Vagina (tissue), 2 donors: ENCODE results near the gene NABP1. TPM values are rescaled to one million over a fixed set of nuclear protein-coding genes. Genes with fewer than 3 reads are reported as not detected.

ENCODE experiments used
- DNase-seq, 2 donors: peaks; one replicate each; pipeline ENCODE4 v3.0.0-alpha.2; 2017; ENCODE audit errors: extremely low spot score in 2 of 2
- H3K27ac ChIP-seq: fragments of 200-600 bp; sonication (generic); one replicate; pipeline ENCODE4 v1.5.1; 2019
- H3K27me3 ChIP-seq: fragments of 200-600 bp; sonication (generic); one replicate; pipeline ENCODE4 v1.5.1; 2019
- H3K36me3 ChIP-seq, 2 donors: fragments of 200-600 bp; sonication (generic); one replicate each; pipeline ENCODE4 v1.5.1; 2017 to 2019
- H3K4me1 ChIP-seq: fragments of 200-600 bp; sonication (generic); one replicate; pipeline ENCODE4 v1.5.1; 2019
- H3K4me3 ChIP-seq, 2 donors: fragments of 200-600 bp; sonication (generic); 1 replicate in 1 of 2; 2 replicates in 1 of 2; pipeline ENCODE4 v1.5.1; 2016 to 2019
- H3K9me3 ChIP-seq: fragments of 200-600 bp; sonication (generic); one replicate; pipeline ENCODE4 v1.5.1; 2019
- POLR2A ChIP-seq, 2 donors: fragments of 450-650 bp; IDR thresholded peaks; one replicate each; pipeline ENCODE4 v1.6.1; 2017; ENCODE audit warnings: antibody characterized with exemption in 2 of 2, mild to moderate bottlenecking in 2 of 2, moderate library complexity in 2 of 2
- POLR2AphosphoS5 ChIP-seq, 2 donors: sonication (generic); formaldehyde crosslinking; IDR thresholded peaks; one replicate each; pipeline ENCODE4 v1.9.0; 2017; ENCODE audit warnings: antibody characterized with exemption in 2 of 2, mild to moderate bottlenecking in 2 of 2, low read depth in 1 of 2; ENCODE audit not compliant: insufficient read depth in 1 of 2
- intact Hi-C: fragments of 100-400 bp; cut with DNase I; formaldehyde crosslinking; loops from one replicate; pipeline ENCODE4 v1.15.1; 2023
- total RNA-seq: library from RNA; depleted of rRNA; stranded (reverse); fragments of >200 nt; gene quantifications from one replicate; pipeline ENCODE4 v1.2.3, GENCODE V29; 2016
- TF ChIP-seq, protein P1 (sequence below), 3 experiments: fragments of 450-650 bp in 2 of 3; fragments of 200-600 bp in 1 of 3; sonication (generic) in 1 of 3; IDR thresholded peaks; one replicate each; pipeline ENCODE4 v1.5.1; 2017 to 2019; ENCODE audit warnings: antibody characterized with exemption in 3 of 3, mild to moderate bottlenecking in 2 of 3, moderate library complexity in 2 of 3

The NABP1 gene
- total RNA-seq, 1 donor from 2014 or later = 35.1 TPM

DNA sequence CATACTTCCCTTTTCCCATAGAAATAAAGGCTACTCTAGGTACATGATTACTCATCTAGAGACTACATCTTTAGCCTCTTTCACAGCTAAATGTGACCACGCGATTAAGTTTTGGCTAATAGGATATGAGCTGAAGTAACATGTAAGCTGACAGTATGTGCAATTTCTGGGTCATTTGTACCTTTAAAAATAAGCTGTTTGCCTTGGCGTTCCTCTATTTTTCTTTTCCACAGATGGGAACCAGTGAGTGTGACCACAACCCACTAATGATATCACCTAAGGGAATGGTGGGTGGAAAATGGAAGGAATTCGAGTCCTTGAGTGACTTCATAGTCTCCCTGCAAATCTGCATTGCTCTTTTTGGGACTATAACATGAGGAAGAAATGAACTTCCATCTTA, 11.7 kb upstream of the NABP1 start:
- Histone ChIP-seq H3K27me3 (no peaks in the 10 kb centered on the region), H3K36me3 (no peaks in the 10 kb centered on the region), H3K9me3 (no peaks in the 10 kb centered on the region), H3K4me1 (no peaks in the 10 kb centered on the region), H3K27ac (no peak overlapping the region), H3K4me3 (no peak overlapping the region)
- DNase-seq = no peak
- TF ChIP-seq, protein P1, sequence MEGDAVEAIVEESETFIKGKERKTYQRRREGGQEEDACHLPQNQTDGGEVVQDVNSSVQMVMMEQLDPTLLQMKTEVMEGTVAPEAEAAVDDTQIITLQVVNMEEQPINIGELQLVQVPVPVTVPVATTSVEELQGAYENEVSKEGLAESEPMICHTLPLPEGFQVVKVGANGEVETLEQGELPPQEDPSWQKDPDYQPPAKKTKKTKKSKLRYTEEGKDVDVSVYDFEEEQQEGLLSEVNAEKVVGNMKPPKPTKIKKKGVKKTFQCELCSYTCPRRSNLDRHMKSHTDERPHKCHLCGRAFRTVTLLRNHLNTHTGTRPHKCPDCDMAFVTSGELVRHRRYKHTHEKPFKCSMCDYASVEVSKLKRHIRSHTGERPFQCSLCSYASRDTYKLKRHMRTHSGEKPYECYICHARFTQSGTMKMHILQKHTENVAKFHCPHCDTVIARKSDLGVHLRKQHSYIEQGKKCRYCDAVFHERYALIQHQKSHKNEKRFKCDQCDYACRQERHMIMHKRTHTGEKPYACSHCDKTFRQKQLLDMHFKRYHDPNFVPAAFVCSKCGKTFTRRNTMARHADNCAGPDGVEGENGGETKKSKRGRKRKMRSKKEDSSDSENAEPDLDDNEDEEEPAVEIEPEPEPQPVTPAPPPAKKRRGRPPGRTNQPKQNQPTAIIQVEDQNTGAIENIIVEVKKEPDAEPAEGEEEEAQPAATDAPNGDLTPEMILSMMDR (IDR thresholded peaks at IDR 0.05) = no peak
- intact Hi-C loops = no loop called here

DNA sequence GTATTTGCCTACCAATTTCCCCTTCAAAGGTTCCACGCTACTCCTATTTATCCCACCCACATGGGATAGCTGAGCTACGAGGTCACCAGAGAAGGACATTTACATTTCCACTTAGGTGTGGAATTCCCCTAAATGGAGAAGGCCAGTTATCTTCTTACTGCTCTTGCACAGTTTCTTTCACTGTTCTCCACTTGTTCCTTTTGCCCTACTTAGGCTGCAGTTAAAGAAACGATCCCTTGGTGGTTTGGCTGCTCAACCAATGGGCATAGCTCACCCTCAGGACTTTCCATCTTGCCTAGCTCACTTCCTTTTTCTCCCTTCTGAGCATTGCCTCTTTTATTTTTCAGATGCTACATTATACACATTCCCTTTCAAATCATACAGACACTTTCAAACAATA, 11.2 kb upstream of the NABP1 start:
- intact Hi-C loops = no loop called here

DNA sequence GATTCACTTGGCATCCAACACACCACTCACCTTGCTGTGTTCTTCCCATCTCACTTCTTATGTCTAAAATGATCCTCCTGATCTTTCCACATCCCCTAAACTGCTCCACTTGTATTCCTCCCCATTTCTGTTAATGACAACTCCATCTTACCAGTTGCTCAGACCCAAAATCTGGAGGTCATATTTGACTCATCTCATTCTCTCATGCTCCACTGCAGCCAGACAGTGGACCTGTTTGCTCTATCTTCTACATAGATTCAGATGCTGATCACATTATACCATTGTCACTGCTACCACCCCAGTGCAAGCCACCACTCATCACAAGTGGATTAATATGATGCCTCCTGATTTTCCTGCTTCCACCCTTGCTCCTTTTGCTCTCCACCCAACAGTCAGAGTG, 7.9 kb upstream of the NABP1 start:
- H3K9me3 ChIP-seq = no peaks in the 10 kb centered on the region
- no peaks in the 10 kb centered on the region for H3K27me3 ChIP-seq
- DNase-seq = no peak
- H3K4me3 ChIP-seq = no peak overlapping the region
- intact Hi-C loops = no loop called here
- H3K4me1 ChIP-seq = no peaks in the 10 kb centered on the region
- no peak for TF ChIP-seq POLR2AphosphoS5 (IDR thresholded peaks at IDR 0.05; ENCODE audit: insufficient read depth in 1 of 2, low read depth in 1 of 2)
- TF ChIP-seq, protein P1 (IDR thresholded peaks at IDR 0.05) = no peak
- no peak for TF ChIP-seq POLR2A (IDR thresholded peaks at IDR 0.05)
- H3K27ac ChIP-seq = no peak overlapping the region
- H3K36me3 ChIP-seq = no peaks in the 10 kb centered on the region

More for the DNA sequence above, 11.2 kb upstream of the NABP1 start:
- TF ChIP-seq, protein P1 (IDR thresholded peaks at IDR 0.05) = no peak
- TF ChIP-seq POLR2A (IDR thresholded peaks at IDR 0.05) = no peak
- TF ChIP-seq POLR2AphosphoS5 (IDR thresholded peaks at IDR 0.05; ENCODE audit: insufficient read depth in 1 of 2, low read depth in 1 of 2) = no peak
- no peaks in the 10 kb centered on the region for H3K9me3 ChIP-seq
- no peak for DNase-seq
- H3K4me3 ChIP-seq = no peak overlapping the region
- no peaks in the 10 kb centered on the region for H3K36me3 ChIP-seq
- no peaks in the 10 kb centered on the region for H3K4me1 ChIP-seq
- H3K27ac ChIP-seq = no peak overlapping the region
- H3K27me3 ChIP-seq = no peaks in the 10 kb centered on the region

DNA sequence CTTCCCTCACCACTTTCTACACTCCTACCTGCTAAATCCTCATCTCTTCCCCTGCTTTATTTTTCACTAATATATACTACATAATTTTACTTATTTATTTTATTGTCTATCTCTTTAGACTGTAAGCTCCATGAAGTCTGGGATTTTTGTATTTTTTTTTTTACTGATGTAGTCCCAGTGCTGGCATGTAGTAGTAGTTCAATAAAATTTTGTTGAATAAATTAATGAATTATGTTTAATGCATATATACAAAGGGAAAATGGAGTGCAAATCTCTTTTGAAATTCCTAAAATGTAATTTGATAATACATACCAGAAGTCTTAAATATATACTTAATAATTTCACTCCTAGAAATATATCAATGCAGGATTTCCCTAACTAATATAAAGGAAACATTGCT, 7.1 kb upstream of the NABP1 start:
- Histone ChIP-seq H3K4me1 (no peaks in the 10 kb centered on the region), H3K4me3 (no peak overlapping the region), H3K9me3 (no peaks in the 10 kb centered on the region), H3K36me3 (no peaks in the 10 kb centered on the region), H3K27ac (no peak overlapping the region), H3K27me3 (no peaks in the 10 kb centered on the region)
- DNase-seq = no peak
- no peak for TF ChIP-seq POLR2A (IDR thresholded peaks at IDR 0.05)
- TF ChIP-seq, protein P1 (IDR thresholded peaks at IDR 0.05) = no peak
- no peak for TF ChIP-seq POLR2AphosphoS5 (IDR thresholded peaks at IDR 0.05; ENCODE audit: insufficient read depth in 1 of 2, low read depth in 1 of 2)
- intact Hi-C loops = no loop called here

GRCh38 chr2:191675807-191676721, 1.9 kb upstream of the NABP1 start:
- Histone ChIP-seq H3K4me1 (peaks cover 27% of the 10 kb centered on the region), H3K27me3 (no peaks in the 10 kb centered on the region), H3K27ac (peak overlapping the region; percentile 95), H3K9me3 (no peaks in the 10 kb centered on the region), H3K36me3 (no peaks in the 10 kb centered on the region), H3K4me3 (peak overlapping the region in 1 of 2 donors; percentile 71)
- no peak for DNase-seq
- intact Hi-C loops = no loop called here
- no peak for TF ChIP-seq POLR2AphosphoS5 (IDR thresholded peaks at IDR 0.05; ENCODE audit: insufficient read depth in 1 of 2, low read depth in 1 of 2)
- TF ChIP-seq, protein P1 (IDR thresholded peaks at IDR 0.05) = no peak
- TF ChIP-seq POLR2A (IDR thresholded peaks at IDR 0.05) = no peak
